Coronary artery (tissue), 2 donors: ENCODE results near the gene DPPA5.

Experiments used
- DNase-seq: peaks from one replicate; pipeline ENCODE4 v3.0.0-alpha.2; 2017; ENCODE audit warnings: low spot score
- H3K27ac ChIP-seq, 2 donors: fragments of 200-600 bp; sonication (generic); one replicate each; pipeline ENCODE4 v1.5.1; 2016 to 2019
- H3K4me3 ChIP-seq: fragments of 200-600 bp; sonication (generic); 2 replicates; pipeline ENCODE4 v1.5.1; 2016; ENCODE audit warnings: mild to moderate bottlenecking, moderate library complexity
- TF ChIP-seq, protein P1 (sequence below): fragments of 200-600 bp; sonication (generic); IDR thresholded peaks from one replicate; pipeline ENCODE4 v1.5.1; 2019; ENCODE audit warnings: antibody characterized with exemption

Gene DPPA5

DNA sequence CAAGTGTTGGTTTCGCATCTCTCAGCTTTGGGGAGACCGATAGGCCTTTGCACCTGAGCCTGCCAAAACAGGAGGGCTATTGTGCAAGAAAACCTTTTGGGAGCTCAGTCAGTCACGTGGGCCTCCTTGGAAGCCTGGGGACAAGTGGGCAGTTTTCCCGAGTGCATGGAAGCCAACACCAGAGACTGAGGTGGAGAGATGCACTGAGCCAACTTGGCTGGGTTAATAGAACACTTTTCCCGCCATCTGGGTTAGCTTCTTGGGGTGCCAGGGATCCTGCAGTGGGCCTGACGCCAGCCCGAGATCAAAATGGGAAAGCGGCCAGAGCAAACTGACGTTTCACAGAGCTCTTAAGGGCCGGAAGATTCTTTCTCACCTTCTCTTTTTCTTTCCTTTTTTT lies 18.4 kb upstream of the DPPA5 start:
- Histone ChIP-seq H3K27ac (no peak overlapping the region), H3K4me3 (no peak overlapping the region)
- DNase-seq = no peak
- TF ChIP-seq, protein P1, sequence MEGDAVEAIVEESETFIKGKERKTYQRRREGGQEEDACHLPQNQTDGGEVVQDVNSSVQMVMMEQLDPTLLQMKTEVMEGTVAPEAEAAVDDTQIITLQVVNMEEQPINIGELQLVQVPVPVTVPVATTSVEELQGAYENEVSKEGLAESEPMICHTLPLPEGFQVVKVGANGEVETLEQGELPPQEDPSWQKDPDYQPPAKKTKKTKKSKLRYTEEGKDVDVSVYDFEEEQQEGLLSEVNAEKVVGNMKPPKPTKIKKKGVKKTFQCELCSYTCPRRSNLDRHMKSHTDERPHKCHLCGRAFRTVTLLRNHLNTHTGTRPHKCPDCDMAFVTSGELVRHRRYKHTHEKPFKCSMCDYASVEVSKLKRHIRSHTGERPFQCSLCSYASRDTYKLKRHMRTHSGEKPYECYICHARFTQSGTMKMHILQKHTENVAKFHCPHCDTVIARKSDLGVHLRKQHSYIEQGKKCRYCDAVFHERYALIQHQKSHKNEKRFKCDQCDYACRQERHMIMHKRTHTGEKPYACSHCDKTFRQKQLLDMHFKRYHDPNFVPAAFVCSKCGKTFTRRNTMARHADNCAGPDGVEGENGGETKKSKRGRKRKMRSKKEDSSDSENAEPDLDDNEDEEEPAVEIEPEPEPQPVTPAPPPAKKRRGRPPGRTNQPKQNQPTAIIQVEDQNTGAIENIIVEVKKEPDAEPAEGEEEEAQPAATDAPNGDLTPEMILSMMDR = no peak

DNA sequence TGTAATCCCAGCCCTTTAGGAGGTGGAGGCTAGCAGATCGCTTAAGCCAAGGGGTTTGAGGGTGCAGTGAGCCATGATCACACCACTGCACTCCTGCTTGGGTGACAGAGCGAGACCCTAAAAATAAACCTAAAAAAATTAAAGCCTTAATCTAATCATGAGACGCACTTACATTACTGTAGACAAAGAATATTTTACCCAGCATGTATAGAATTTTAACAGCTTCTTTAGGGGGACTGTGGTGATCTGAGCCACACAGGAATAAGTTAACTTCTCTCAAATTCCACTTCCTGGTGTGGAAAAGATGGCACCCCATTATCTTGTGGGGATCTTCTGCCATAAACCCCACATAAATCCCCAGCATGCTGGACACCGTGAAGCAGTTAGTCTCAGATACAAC lies 17.9 kb upstream of the DPPA5 start:
- Histone ChIP-seq H3K4me3 (no peak overlapping the region), H3K27ac (no peak overlapping the region)
- TF ChIP-seq, protein P1 = no peak
- DNase-seq = no peak

DNA sequence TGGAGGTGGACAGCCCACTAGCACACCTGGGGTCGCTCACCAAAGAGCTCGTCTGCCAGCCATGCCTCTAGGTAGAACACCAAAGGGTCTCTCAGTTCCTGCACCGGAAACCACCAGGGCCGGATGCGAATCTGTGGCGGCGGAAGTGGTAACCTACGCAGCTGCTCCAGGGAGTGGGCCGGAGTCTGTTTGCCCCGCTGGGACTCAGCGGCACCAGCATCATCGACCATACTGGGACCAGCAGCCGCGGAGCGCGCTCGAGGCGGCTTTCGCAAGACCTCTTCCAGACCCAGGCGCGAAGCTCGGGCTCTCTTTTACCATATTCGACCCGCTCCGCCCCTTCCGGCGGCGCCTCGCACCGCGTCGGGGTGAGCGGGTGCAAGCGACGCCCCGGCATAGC lies 15.5 kb upstream of the DPPA5 start, which contains the start of gene OOEP:
Gene OOEP (minus strand): TSS at position 335 of the 400 bp plus-strand sequence. CDS start 105 bp downstream, at position 230.
- no peak for DNase-seq
- H3K4me3 ChIP-seq = no peak within 1 kb of the TSS
- no peak within 1 kb of the TSS for H3K27ac ChIP-seq
- TF ChIP-seq, protein P1 = no peak

DNA sequence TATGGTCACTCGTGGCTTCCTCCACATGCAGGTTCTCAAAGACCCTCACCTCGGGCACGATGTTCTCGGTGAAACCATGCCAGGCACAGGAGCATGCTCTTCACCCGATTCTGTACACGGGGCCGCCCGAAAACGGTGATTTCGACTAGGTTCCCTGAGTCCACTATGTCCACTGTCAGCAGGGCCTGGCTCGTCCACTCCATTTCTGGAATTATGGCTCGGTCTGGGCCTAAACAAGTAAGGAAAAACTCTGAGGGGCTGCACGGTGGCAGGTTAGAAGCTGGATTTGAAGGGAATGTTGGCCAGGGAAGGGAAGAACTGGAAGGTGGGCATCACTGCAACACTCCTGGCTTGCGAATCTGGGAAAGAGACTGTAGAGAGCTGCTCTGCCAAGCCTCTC lies 15.1 kb upstream of the DPPA5 start:
- TF ChIP-seq, protein P1 = no peak
- DNase-seq = no peak
- no peak overlapping the region for H3K4me3 ChIP-seq
- no peak overlapping the region for H3K27ac ChIP-seq

DNA sequence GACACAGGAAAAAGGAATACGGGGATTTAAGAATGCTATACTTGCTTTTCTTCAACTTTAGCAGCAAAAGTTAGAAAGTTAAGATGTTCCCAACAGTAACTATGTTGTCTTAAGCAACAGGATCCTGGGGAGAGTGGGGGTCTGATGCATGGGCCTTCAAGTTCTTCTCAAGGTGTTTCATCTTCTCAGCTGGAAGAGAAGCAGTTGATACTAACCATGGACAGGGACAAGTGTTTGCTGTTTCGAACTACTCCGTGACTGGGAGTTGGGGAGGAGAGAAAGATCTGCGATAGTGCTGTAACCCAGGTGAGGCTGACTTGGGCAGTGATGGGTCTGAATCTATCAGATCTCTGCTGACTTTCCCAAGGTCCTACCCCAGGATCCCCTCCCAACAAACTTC lies 14.6 kb upstream of the DPPA5 start:
- DNase-seq = no peak
- Histone ChIP-seq H3K4me3 (no peak overlapping the region), H3K27ac (no peak overlapping the region)
- TF ChIP-seq, protein P1 = no peak

DNA sequence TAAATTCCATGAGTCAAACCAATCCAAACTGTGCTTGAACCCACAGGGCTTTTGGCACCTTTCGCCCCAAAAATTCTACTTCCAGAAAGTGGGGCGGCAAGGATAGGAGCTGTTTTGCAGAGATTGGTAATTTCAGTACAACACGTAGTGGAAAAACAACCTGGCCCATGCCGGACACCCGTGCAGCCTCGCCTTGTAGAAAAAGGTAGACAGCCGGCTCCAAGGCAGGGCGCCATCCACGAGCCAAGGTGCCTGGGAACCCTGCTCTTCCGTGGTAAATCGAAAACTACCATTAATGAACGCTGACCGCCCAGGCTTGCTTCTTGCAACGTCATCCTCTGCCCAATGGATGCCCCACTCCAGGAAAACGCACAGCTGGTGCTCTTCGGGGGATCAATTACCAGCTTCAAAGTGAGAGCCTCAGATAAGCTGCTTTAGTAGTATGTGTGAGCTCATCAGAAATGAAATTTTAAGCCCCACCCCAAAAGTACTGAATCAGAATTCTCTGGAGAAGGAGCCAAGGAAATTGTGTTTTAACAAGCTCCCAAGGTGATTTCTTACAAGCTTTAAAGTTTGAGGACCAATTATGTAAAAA lies 13.8 kb upstream of the DPPA5 start:
- Histone ChIP-seq H3K27ac (no peak overlapping the region), H3K4me3 (no peak overlapping the region)
- TF ChIP-seq, protein P1 = no peak
- no peak for DNase-seq

DNA sequence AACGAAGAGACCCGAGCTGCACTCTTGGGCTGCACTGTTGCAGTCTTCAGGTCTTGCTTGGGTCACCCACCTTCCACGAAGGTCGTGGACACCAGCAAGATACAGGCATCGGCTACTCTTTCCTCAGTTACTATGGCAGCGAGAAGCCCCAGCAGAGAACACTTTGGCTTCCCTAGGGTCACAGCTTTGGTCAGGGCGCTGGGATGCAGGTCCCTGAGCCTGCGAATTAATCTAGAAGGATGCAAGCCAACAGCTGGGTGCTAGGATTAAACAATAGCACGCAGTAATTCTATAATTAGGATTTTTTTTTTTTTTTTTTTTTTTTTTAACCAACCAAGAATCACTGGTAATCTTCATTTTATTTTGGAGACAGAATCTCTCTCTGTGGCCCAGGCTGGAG lies 10.5 kb upstream of the DPPA5 start:
- TF ChIP-seq, protein P1 = no peak
- DNase-seq = no peak
- no peak overlapping the region for H3K27ac ChIP-seq
- no peak overlapping the region for H3K4me3 ChIP-seq
